IMR-90 (cell line): ENCODE measurements around the gene SRP9. TPM values are rescaled to one million over a fixed set of nuclear protein-coding genes. Genes with fewer than 3 reads are reported as not detected.

ENCODE experiments used
- ATAC-seq: fragments of 200-7000 bp; cut with Tn5 transposase; 2 replicates; pipeline ENCODE4 v1.9.1; 2020; ENCODE audit warnings: low read depth, mild to moderate bottlenecking, moderate library complexity
- BruUV-seq: library from RNA; stranded (reverse); fragments of 400-500 nt; replicated peaks from 2 replicates; lab custom pipeline; 2021; lab: Mats Ljungman, UMichigan
- CTCF ChIA-PET: fragments of 300-600 bp; formaldehyde crosslinking; extraction: SDS; loops from one replicate; lab custom pipeline; 2021; ENCODE audit warnings: antibody characterized with exemption; lab: Yijun Ruan, JAX
- POLR2A ChIA-PET: fragments of 300-600 bp; sonication (Branson Sonifier 250); formaldehyde crosslinking; loops from one replicate; lab custom pipeline; 2022; ENCODE audit warnings: antibody characterized with exemption; ENCODE audit not compliant: unreplicated experiment; lab: Charles Lee
- DNase-seq: peaks from one replicate; pipeline ENCODE4 v3.0.0; 2013
- H2AFZ ChIP-seq: replicated peaks from 2 replicates; pipeline ENCODE3; 2013; ENCODE audit warnings: low read length, mild to moderate bottlenecking; ENCODE audit not compliant: poor library complexity
- H2AK5ac ChIP-seq: 2 replicates; pipeline ENCODE4 v1.6.1; 2013; ENCODE audit warnings: low read depth, low read length, inconsistent platforms
- H2AK9ac ChIP-seq: replicated peaks from 2 replicates; pipeline ENCODE3; 2013; ENCODE audit warnings: mild to moderate bottlenecking, low read depth, low read length, moderate library complexity; ENCODE audit not compliant: poor library complexity
- H2BK120ac ChIP-seq: 2 replicates; pipeline ENCODE4 v1.6.1; 2013; ENCODE audit warnings: low read depth, low read length, inconsistent platforms
- H2BK15ac ChIP-seq: 3 replicates; pipeline ENCODE4 v1.6.1; 2013; ENCODE audit warnings: low read depth, low read length, inconsistent platforms
- H2BK20ac ChIP-seq: 2 replicates; pipeline ENCODE4 v1.6.1; 2013; ENCODE audit warnings: low read depth, mild to moderate bottlenecking, inconsistent platforms, low read length, moderate library complexity
- H2BK5ac ChIP-seq: 2 replicates; pipeline ENCODE4 v1.6.1; 2013; ENCODE audit warnings: mild to moderate bottlenecking, low read depth, low read length, inconsistent platforms; ENCODE audit not compliant: poor library complexity, severe bottlenecking
- H3K14ac ChIP-seq: replicated peaks from 2 replicates; pipeline ENCODE4 v1.6.1; 2013; ENCODE audit warnings: low read depth, low read length, inconsistent platforms
- H3K18ac ChIP-seq: 2 replicates; pipeline ENCODE4 v1.6.1; 2013; ENCODE audit warnings: low read depth, low read length, control low read depth
- H3K23ac ChIP-seq: 2 replicates; pipeline ENCODE4 v1.6.1; 2013; ENCODE audit warnings: low read depth, low read length, inconsistent platforms
- H3K27ac ChIP-seq: 2 replicates; pipeline ENCODE4 v1.5.1; 2013; ENCODE audit warnings: mild to moderate bottlenecking, control low read depth, low read length; ENCODE audit not compliant: insufficient read depth
- H3K27me3 ChIP-seq: 2 replicates; pipeline ENCODE4 v1.6.1; 2013; ENCODE audit warnings: low read length; ENCODE audit not compliant: control insufficient read depth, insufficient read depth
- H3K36me3 ChIP-seq: 2 replicates; pipeline ENCODE4 v1.6.1; 2013; ENCODE audit warnings: low read length, mixed read lengths; ENCODE audit not compliant: control insufficient read depth, insufficient read depth
- H3K4ac ChIP-seq: 2 replicates; pipeline ENCODE4 v1.6.1; 2013; ENCODE audit warnings: low read depth, low read length, inconsistent platforms
- H3K4me1 ChIP-seq: 2 replicates; pipeline ENCODE4 v1.6.1; 2013; ENCODE audit warnings: low read length, mixed read lengths; ENCODE audit not compliant: control insufficient read depth, insufficient read depth
- H3K4me2 ChIP-seq: 2 replicates; pipeline ENCODE4 v1.6.1; 2013; ENCODE audit warnings: low read depth, mild to moderate bottlenecking, control low read depth, low read length, moderate library complexity
- H3K4me3 ChIP-seq: 2 replicates; pipeline ENCODE4 v1.5.1; 2013; ENCODE audit warnings: low read depth, mild to moderate bottlenecking, control low read depth, low read length, moderate library complexity; ENCODE audit not compliant: insufficient read depth
- H3K56ac ChIP-seq: 2 replicates; pipeline ENCODE4 v1.6.1; 2013; ENCODE audit warnings: low read length, inconsistent platforms; ENCODE audit not compliant: insufficient read depth; ENCODE audit errors: extremely low read depth
- H3K79me1 ChIP-seq, 2 experiments: 2 replicates each; pipeline ENCODE4 v1.6.1; 2013; ENCODE audit warnings: low read length in 2 of 2, inconsistent platforms in 1 of 2, low read depth in 1 of 2
- H3K9ac ChIP-seq: 2 replicates; pipeline ENCODE4 v1.6.1; 2013; ENCODE audit warnings: low read depth, low read length, control low read depth
- H3K9me1 ChIP-seq: 2 replicates; pipeline ENCODE4 v1.6.1; 2013; ENCODE audit warnings: low read length, inconsistent platforms; ENCODE audit not compliant: insufficient read depth
- H3K9me3 ChIP-seq: 2 replicates; pipeline ENCODE4 v1.6.1; 2013; ENCODE audit warnings: low read length; ENCODE audit not compliant: control insufficient read depth, insufficient read depth
- H4K20me1 ChIP-seq: 2 replicates; pipeline ENCODE4 v1.6.1; 2013; ENCODE audit warnings: low read length, inconsistent platforms; ENCODE audit not compliant: insufficient read depth
- H4K5ac ChIP-seq: 2 replicates; pipeline ENCODE4 v1.6.1; 2013; ENCODE audit warnings: mild to moderate bottlenecking, low read depth, low read length, control low read depth
- H4K8ac ChIP-seq, 2 experiments: 2 replicates each; pipeline ENCODE4 v1.6.1; 2013; ENCODE audit warnings: low read depth in 2 of 2, low read length in 2 of 2, control low read depth in 1 of 2, inconsistent platforms in 1 of 2
- H4K91ac ChIP-seq: 2 replicates; pipeline ENCODE4 v1.6.1; 2013; ENCODE audit warnings: low read depth, low read length, inconsistent platforms; ENCODE audit not compliant: insufficient read depth
- BHLHE40 ChIP-seq: fragments of 150-350 bp; IDR thresholded peaks from 2 replicates; pipeline ENCODE4 v1.6.1; 2016; ENCODE audit warnings: mild to moderate bottlenecking, low read depth, low read length
- CEBPB ChIP-seq: IDR thresholded peaks from 2 replicates; pipeline ENCODE4 v1.6.1; 2012; ENCODE audit warnings: low read depth, low read length, improper control_type of control experiment
- CHD1 ChIP-seq: IDR thresholded peaks from 2 replicates; pipeline ENCODE4 v1.6.1; 2012; ENCODE audit warnings: low read depth, low read length, improper control_type of control experiment
- NFE2L2 ChIP-seq: fragments of 150-350 bp; IDR thresholded peaks from 2 replicates; pipeline ENCODE4 v1.6.1; 2016; ENCODE audit warnings: low read depth, mild to moderate bottlenecking, low read length
- POLR2A ChIP-seq: IDR thresholded peaks from 2 replicates; pipeline ENCODE4 v1.6.1; 2012; ENCODE audit warnings: mild to moderate bottlenecking, low read depth, low read length
- RAD21 ChIP-seq: IDR thresholded peaks from 2 replicates; pipeline ENCODE4 v1.6.1; 2012; ENCODE audit warnings: low read length, improper control_type of control experiment
- RCOR1 ChIP-seq: IDR thresholded peaks from 2 replicates; pipeline ENCODE4 v1.6.1; 2012; ENCODE audit warnings: mild to moderate bottlenecking, low read length, improper control_type of control experiment; ENCODE audit not compliant: insufficient replicate concordance
- RFX5 ChIP-seq: IDR thresholded peaks from 2 replicates; pipeline ENCODE4 v1.8.0; 2012; ENCODE audit warnings: low read depth, mild to moderate bottlenecking, low read length, moderate library complexity
- SMC3 ChIP-seq: fragments of 150-350 bp; IDR thresholded peaks from 2 replicates; pipeline ENCODE4 v1.6.1; 2016; ENCODE audit warnings: low read depth, mild to moderate bottlenecking, antibody characterized with exemption, low read length, moderate library complexity
- WGBS, 2 experiments: methylation state at CpG; one replicate each; pipeline versions ENCODE4 v1.1.5 to v1.1.7; 2013; ENCODE audit warnings: missing lambda C conversion rate in 2 of 2; ENCODE audit not compliant: insufficient read length in 1 of 2; ENCODE audit errors: extremely low coverage in 2 of 2; 5-methylcytosine and 5-hydroxymethylcytosine counted together
- dilution Hi-C: fragments of 300-500 bp; cut with HindIII; formaldehyde crosslinking; loops from one replicate; pipeline ENCODE4 v1.14.3; 2018; ENCODE audit warnings: low sequenced_read_pairs; ENCODE audit not compliant: unreplicated experiment
- in situ Hi-C: fragments of 300-500 bp; cut with MboI; formaldehyde crosslinking; loops from 3 replicates; pipeline ENCODE4 v1.14.3; 2019; ENCODE audit warnings: low sequenced_read_pairs, inconsistent platforms, mixed read lengths
- intact Hi-C: fragments of 100-400 bp; cut with micrococcal nuclease; formaldehyde crosslinking; loops from 2 replicates; pipeline ENCODE4 v1.10.0; 2022
- polyA plus RNA-seq, 3 experiments: library from polyadenylated mRNA; depleted of rRNA; stranded (reverse); fragments of >200 nt; gene quantifications; 2 replicates each; pipeline ENCODE4 v1.2.3, GENCODE V29; 2012; ENCODE audit warnings: low replicate concordance in 1 of 3
- total RNA-seq: library from RNA; depleted of rRNA; stranded (reverse); fragments of >200 nt; gene quantifications from 2 replicates; pipeline ENCODE4 v1.2.3, GENCODE V29; 2012
- TF ChIP-seq, protein P1 (sequence below): fragments of 150-350 bp; IDR thresholded peaks from 2 replicates; pipeline ENCODE4 v1.6.1; 2016; ENCODE audit warnings: low read depth, mild to moderate bottlenecking, low read length, moderate library complexity, borderline replicate concordance
- TF ChIP-seq, protein P2 (sequence below): fragments of 150-350 bp; IDR thresholded peaks from 2 replicates; pipeline ENCODE4 v1.6.1; 2017; ENCODE audit warnings: mild to moderate bottlenecking, antibody characterized with exemption, low read length, low read depth
- TF ChIP-seq, protein P3 (sequence below): conservative IDR thresholded peaks from 2 replicates; pipeline ENCODE4 v1.5.1; 2012; ENCODE audit warnings: mild to moderate bottlenecking, low read depth, low read length, improper control_type of control experiment

The SRP9 gene
- total and polyA plus RNA-seq, 2 of the 4 experiments (the other 2 are of a cell fraction): 230 to 295 TPM

DNA sequence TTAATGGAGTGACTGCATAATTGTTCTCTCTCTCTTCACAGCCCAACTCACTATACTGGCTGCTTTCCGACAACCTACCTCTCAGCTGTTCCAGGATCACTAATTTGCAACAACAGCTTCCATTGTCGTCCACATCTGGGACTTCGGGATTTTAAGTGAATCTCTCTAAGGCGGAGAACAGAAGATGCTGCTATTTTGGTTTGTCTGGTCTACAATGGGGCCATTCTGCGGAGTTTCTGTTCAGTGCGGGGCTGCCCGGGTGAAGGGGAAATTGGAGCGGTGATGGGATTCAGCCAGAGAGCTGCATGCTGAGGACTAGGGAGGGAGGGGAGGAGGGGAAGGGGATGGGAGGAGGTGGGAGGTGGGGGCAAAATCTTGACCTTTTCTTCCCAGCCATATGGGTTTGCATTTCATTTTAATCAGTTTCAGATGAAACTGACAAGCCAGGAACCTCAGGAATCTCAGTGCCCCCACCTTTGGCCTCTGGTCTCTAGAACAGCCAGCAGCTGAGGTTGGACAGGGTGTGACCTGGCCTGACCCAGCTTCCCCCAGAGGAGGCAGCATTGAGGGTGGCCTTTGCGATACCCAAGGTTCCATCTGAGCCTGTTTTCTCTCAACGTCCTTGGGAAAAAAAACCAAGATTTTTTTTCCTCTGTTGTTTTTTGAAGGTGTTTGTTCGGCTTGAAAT is 6.9 kb upstream of the SRP9 start:
- Histone ChIP-seq H4K20me1 (peaks cover 4% of the 10 kb centered on the region; the same call in 1 of the 2 replicates), H3K23ac (no peak overlapping the region), H3K4me1 (peaks cover 26% of the 10 kb centered on the region), H4K8ac (no peak overlapping the region), H2BK15ac (no peak overlapping the region), H4K91ac (peak overlapping the region; percentile 48; the same call in 1 of the 2 replicates), H4K5ac (no peak overlapping the region), H3K4ac (0 out of 2 replicates have a peak overlapping the region, but pooled peaks have one; percentile 3), H3K27ac (no peak overlapping the region), H3K27me3 (no peaks in the 10 kb centered on the region), H3K4me3 (no peak overlapping the region), H2BK5ac (no peak overlapping the region), H3K79me1 (0 out of 4 replicates have a peak, but pooled peaks cover 0 to 3% of the 10 kb centered on the region in 2 experiments), H3K18ac (no peak overlapping the region), H3K4me2 (no peak overlapping the region), H3K14ac (no peak overlapping the region), H3K9me1 (peaks cover 18% of the 10 kb centered on the region), H3K9me3 (no peaks in the 10 kb centered on the region), H3K56ac (no peak overlapping the region), H2AFZ (no peak overlapping the region), H2AK5ac (peak overlapping the region; percentile 26; the same call in 1 of the 2 replicates), H3K36me3 (no peaks in the 10 kb centered on the region), H3K9ac (no peak overlapping the region), H2AK9ac (no peak overlapping the region), H2BK20ac (no peak overlapping the region), H2BK120ac (peak overlapping the region; percentile 24; the same call in 1 of the 2 replicates)
- ATAC-seq (no peak), DNase-seq (no peak)
- POLR2A ChIA-PET: interaction anchor here (0.6 kb wide), 1 partner anchor 153 kb away, joined by 3 read pairs; no protein-coding TSS in a partner anchor
- TF ChIP-seq RAD21: no peak
- TF ChIP-seq CEBPB: no peak
- TF ChIP-seq, protein P1, sequence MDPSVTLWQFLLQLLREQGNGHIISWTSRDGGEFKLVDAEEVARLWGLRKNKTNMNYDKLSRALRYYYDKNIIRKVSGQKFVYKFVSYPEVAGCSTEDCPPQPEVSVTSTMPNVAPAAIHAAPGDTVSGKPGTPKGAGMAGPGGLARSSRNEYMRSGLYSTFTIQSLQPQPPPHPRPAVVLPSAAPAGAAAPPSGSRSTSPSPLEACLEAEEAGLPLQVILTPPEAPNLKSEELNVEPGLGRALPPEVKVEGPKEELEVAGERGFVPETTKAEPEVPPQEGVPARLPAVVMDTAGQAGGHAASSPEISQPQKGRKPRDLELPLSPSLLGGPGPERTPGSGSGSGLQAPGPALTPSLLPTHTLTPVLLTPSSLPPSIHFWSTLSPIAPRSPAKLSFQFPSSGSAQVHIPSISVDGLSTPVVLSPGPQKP: no peak
- TF ChIP-seq RCOR1: no peak
- no peak for TF ChIP-seq BHLHE40
- TF ChIP-seq, protein P2, sequence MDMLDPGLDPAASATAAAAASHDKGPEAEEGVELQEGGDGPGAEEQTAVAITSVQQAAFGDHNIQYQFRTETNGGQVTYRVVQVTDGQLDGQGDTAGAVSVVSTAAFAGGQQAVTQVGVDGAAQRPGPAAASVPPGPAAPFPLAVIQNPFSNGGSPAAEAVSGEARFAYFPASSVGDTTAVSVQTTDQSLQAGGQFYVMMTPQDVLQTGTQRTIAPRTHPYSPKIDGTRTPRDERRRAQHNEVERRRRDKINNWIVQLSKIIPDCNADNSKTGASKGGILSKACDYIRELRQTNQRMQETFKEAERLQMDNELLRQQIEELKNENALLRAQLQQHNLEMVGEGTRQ: no peak
- TF ChIP-seq, protein P3, sequence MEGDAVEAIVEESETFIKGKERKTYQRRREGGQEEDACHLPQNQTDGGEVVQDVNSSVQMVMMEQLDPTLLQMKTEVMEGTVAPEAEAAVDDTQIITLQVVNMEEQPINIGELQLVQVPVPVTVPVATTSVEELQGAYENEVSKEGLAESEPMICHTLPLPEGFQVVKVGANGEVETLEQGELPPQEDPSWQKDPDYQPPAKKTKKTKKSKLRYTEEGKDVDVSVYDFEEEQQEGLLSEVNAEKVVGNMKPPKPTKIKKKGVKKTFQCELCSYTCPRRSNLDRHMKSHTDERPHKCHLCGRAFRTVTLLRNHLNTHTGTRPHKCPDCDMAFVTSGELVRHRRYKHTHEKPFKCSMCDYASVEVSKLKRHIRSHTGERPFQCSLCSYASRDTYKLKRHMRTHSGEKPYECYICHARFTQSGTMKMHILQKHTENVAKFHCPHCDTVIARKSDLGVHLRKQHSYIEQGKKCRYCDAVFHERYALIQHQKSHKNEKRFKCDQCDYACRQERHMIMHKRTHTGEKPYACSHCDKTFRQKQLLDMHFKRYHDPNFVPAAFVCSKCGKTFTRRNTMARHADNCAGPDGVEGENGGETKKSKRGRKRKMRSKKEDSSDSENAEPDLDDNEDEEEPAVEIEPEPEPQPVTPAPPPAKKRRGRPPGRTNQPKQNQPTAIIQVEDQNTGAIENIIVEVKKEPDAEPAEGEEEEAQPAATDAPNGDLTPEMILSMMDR: no peak
- TF ChIP-seq POLR2A: no peak
- TF ChIP-seq RFX5: no peak
- TF ChIP-seq NFE2L2: no peak
- no peak for TF ChIP-seq CHD1
- TF ChIP-seq SMC3: no peak
- BruUV-seq: no TSS peak
- dilution Hi-C loops (no loop called here), intact Hi-C loops (loop anchor here (5.0 kb wide), 1 partner anchor 73 kb away; no protein-coding TSS in a partner anchor), in situ Hi-C loops (no loop called here)
- 93% methylated on average over 6 of the region's 11 CpGs; no CpG with 5 or more reads in 1 of the 2 experiments for WGBS, 2 experiments
- CTCF ChIA-PET: interaction anchor here (2.8 kb wide), 1 partner anchor 296 kb away, joined by 23 read pairs; no protein-coding TSS in a partner anchor
